Gastroesophageal sphincter (tissue), 3 donors: ENCODE data around the gene EGFLAM.

ENCODE experiments used
- EP300 ChIP-seq: sonication (generic); formaldehyde crosslinking; IDR thresholded peaks from one replicate; pipeline ENCODE4 v1.6.1; 2017; ENCODE audit warnings: antibody characterized with exemption, mild to moderate bottlenecking
- TF ChIP-seq, protein P1 (sequence below), 4 experiments: fragments of 200-600 bp in 2 of 4; fragments of 450-650 bp in 2 of 4; sonication (generic) in 1 of 4; IDR thresholded peaks; one replicate each; pipeline ENCODE4 v1.5.1; 2017 to 2019; ENCODE audit warnings: antibody characterized with exemption in 4 of 4, mild to moderate bottlenecking in 2 of 4, moderate library complexity in 2 of 4

DNA sequence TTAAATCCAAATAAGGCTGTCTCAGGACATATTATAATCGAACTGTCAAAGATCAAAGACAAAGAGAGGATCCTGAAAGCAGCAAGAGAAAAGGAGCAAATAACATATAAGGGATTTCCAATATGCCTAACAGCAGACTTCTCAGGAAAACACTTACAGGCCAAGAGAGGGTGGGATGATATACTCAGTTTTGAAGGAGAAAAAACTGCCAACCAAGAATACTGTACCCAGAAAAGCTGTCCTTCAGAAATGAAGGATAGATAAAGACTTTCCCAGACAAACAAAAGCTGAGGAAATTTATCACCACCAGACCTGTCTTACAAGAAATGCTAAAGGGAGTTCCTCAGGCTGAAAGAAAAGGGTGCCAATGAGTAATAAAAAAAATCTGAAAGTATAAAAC is 16.0 kb downstream of the EGFLAM start:
- TF ChIP-seq, protein P1, sequence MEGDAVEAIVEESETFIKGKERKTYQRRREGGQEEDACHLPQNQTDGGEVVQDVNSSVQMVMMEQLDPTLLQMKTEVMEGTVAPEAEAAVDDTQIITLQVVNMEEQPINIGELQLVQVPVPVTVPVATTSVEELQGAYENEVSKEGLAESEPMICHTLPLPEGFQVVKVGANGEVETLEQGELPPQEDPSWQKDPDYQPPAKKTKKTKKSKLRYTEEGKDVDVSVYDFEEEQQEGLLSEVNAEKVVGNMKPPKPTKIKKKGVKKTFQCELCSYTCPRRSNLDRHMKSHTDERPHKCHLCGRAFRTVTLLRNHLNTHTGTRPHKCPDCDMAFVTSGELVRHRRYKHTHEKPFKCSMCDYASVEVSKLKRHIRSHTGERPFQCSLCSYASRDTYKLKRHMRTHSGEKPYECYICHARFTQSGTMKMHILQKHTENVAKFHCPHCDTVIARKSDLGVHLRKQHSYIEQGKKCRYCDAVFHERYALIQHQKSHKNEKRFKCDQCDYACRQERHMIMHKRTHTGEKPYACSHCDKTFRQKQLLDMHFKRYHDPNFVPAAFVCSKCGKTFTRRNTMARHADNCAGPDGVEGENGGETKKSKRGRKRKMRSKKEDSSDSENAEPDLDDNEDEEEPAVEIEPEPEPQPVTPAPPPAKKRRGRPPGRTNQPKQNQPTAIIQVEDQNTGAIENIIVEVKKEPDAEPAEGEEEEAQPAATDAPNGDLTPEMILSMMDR (IDR thresholded peaks at IDR 0.05), result no peak
- no peak for TF ChIP-seq EP300
